SK-MEL-5 (cell line): Measurements from ENCODE around the gene RPL15. TPM values are rescaled to one million over a fixed set of nuclear protein-coding genes. Genes with fewer than 3 reads are reported as not detected.
A peak's percentile ranks its signal among the peaks of the same experiment; 100 is the strongest.
"Not testable (repeated sequence)": the region's sequence is repeated elsewhere in the genome, so short reads cannot be mapped to it uniquely, and the experiment has no call there.

ENCODE experiments used
- DNase-seq: peaks from one replicate; pipeline ENCODE4 v3.0.0-alpha.2; 2016; ENCODE audit warnings: low read depth, low spot score
- in situ Hi-C: cut with HindIII; loops from 2 replicates; pipeline ENCODE4 v1.10.0; 2016; ENCODE audit warnings: low sequenced_read_pairs, high pct_unique_total_duplicates, low pct_unique_long_range_greater_than_20kb
- total RNA-seq: library from RNA; depleted of rRNA; stranded (reverse); fragments of >200 nt; shearing (Covaris generic); gene quantifications from 2 replicates; pipeline ENCODE4 v1.2.3, GENCODE V29; 2014

Gene RPL15
- total RNA-seq, 1 experiment from 2014 or later = 2,511 TPM

DNA sequence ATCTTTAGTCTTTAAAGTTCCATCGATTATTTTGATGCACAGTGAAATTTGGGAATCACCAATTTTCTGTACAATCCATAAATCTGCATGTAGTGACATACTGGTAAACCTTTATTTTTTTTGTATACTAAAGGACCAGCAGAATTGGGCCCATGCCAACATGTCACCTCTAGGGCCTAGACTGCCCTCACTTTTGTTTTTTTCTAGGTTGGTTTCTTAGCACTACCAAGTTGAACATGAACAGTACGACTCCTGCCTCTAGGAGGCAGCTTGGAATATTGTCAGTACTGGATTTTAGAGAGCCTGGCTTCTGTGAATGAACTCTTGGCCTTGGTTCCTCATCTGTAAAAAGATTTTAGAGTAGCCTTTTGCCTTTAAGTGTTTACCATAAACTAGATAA, 32.5 kb upstream of the RPL15 start:
- DNase-seq = peak; percentile 47
- in situ Hi-C loops = no loop called here

DNA sequence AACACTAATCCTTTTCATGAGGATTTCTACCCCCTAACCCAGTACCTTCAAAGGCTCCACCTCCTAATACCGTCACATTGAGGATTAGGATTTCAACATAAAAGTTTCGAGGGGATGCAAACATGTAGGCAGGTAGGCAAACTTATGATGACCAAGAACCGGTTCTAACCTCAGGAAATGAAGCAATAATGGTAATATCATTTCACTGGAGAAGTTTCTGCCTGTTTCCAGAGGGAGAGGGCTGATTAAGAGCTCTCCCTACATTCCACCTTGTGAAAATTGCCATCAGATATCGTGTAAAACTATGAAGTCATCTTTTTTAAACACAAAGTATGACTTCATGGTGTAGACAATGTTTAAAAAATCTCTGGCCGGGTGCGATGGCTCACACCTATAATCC, 31.7 kb upstream of the RPL15 start:
- in situ Hi-C loops = no loop called here
- DNase-seq = no peak

DNA sequence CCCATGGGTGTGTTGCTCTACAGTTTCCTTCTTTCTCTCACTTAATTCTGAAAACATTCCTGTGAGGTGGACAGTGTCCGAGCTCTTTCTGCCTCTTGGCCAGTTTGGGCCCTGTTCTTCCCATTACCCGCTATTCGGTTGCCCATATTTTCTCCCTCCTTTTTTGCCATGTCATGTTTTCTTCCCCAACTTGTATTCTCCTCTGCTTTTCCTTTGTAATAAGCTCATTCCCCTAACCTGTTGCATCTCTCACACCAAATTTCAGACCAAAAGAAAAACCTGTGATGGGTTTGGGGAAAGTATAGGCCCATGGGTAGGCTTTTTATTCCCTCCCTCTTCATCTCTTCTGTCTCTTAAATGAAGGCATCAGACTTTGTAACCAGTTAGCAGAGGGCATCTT, 30.6 kb upstream of the RPL15 start:
- in situ Hi-C loops = no loop called here
- no peak for DNase-seq

DNA sequence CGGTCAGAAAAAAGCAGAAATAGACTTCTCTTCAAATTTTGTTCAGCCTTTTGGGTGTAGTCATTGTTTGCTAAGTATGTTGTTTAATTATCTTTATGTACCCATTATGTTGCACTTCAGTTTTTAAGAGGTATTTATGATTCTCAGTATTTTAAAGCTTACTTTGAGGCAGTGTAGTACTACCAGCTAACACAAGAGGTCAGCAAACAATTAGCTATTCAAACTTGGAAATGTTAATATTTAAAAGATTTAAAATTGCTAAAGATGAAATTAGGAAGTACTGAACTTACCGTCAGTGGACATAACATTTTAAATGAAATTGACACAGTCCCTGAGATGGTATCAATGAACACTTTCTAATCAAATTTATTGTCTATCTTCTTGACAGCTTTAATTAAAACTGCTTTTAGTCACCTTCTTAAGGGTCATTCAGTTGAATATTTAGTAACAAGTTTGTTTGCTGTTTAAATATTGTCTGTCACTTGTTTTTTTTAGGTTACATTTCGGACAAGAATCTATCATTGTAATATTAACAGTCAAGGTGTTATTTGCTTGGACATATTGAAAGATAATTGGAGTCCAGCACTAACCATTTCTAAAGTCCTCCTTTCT, 28.2 kb upstream of the RPL15 start:
- peak; percentile 48 for DNase-seq
- in situ Hi-C loops = no loop called here

DNA sequence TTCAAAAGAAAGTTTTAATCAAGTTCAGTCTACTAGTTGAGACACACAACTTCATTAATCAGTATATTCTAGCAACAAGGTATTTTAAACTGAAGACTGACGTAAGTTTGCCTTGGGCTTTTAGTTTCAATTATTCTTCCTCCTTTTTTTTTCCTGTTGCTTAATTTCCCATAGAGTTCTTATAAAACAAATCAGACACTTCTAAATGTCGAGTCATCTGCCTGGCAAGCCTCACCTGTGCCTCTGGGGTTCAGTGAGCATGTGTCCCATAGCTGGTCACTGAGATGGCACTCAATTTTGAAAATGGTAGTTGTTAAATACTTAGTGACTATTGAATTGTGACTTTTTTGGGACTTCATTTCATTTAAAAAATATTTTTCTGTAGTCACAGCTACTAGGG, 27.5 kb upstream of the RPL15 start:
- in situ Hi-C loops = no loop called here
- no peak for DNase-seq

DNA sequence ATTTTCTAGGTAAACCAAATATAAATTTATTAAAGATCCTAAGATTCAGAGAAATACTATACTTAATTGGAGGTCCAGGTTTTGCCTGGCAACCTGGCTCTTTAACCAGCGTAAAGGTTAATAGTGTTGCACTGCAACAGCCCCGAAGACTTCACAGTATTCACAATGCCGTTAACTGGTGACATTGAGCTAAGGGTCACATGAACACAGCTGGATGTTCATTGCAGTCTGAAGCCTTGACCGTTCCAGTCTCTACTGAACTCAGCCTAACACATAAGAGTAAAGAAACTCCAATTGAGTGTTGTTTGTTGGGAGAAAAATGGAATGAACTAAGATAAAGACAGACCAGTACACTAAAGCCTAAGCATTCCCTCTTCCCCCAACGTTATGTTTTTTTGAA, 27.0 kb upstream of the RPL15 start:
- in situ Hi-C loops = no loop called here

DNA sequence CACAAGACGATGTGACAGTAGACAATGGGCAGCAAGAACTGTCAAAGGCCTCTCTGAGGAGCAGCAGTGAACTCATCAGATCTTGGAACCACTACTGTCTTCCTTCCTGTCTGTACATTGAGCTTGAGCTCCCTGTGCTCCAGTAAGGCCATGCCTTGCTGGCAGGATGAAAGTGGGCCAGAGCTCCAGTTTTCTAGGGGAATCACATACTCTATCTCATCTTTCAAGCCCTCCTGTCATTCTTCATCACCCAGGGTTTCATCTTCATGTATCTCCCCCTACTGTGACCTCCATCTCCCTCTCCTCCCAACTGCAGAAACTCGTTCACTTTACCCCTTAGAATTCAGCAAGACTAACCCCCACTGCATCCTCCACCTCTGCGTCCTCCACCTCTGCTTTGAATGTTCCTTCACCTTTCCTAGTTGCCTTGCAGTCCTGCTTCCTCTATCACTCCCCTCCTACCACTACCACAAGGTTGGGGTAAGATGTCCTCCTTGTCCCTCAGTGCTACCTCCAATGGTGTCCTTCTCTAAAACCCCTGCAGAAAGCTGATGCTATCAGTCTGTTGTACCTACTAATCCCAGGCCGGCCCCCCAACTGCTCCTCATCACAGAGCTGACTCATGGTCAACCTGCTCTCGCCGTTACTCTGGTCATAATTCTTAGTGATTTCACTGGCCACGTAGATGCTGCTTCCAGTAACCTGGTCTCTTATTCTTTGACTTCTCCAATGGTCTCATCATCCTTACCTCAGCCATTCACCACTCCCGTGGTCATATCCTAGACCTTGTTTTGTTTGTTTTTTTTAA, 22.5 kb upstream of the RPL15 start:
- in situ Hi-C loops = no loop called here
- DNase-seq = no peak

More for the DNA sequence above, 27.0 kb upstream of the RPL15 start:
- DNase-seq = no peak

DNA sequence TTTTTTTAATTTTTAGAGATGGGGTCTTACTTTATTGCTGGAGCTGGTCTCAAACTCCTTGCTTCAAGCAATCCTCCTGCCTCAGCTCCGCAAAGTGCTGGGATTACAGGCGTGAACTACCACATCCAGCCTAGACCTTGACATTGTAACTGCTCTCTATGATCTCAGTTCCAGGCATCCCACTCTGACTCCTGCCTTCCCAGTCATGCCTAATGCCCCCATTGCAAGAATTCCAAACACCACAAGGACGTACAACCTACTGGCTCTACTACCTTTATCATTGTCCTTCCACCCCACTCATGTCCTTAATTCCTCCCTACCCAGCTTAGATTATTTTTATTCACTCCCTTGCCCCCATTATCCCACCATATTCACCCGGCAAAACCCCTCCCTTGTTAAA, 21.8 kb upstream of the RPL15 start:
- in situ Hi-C loops = no loop called here
- DNase-seq = no peak

DNA sequence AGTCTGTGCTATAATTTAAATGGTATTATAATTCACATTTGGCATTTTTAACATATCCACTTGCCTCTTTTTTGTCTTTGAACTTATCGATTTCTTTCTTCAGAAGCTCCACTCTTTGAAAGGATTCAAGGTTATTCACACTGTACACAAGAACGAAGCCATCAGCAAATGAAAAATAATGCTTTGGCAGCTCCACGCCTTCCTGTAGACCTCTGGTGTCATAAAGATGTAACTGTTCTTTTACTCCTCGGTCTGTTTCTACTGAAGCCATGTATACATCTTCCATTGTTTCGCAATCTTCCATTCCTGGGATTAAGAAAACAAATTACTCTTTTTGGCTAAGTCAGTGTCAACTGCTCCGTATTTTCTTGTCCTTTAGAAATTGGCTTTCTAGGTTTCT, 16.2 kb upstream of the RPL15 start:
- DNase-seq = peak; percentile 87

DNA sequence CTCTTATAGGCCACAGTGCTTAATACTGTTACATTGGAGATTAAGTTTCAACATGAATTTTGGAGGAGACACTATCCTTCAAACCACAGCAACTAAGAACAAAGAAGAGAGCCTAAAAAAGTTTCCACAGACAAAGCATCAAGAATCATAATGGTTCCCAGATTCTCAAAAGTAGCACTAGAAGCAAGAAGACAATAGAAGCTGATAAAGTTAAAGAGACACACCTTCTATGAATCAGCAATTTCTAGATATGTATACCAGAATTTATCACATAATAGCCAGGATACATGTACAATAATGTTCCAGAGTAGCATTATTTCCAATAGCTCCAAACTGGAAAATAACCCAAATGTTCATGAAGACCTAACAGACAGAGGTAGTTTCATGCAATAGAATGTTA, 12.4 kb upstream of the RPL15 start:
- in situ Hi-C loops = no loop called here
- no peak for DNase-seq

More for the DNA sequence above, 16.2 kb upstream of the RPL15 start:
- in situ Hi-C loops = no loop called here

DNA sequence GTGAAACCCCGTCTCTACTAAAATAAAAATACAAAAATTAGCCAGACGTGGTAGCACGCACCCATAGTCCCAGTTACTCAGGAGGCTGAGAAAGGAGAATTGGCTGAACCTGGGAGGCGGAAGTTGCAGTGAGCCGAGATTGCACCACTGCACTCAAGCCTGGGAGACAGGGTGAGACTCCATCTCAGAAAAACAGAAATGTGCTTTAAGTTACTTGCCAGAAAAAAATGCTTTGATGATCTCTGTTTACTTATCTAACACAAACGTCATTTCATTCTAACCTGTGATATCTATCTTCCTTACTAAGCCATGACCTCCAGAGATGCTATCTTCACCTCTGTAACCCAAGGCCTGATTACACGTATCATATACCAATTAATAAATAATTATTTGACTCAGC, 7.6 kb upstream of the RPL15 start:
- in situ Hi-C loops = no loop called here
- no peak for DNase-seq

DNA sequence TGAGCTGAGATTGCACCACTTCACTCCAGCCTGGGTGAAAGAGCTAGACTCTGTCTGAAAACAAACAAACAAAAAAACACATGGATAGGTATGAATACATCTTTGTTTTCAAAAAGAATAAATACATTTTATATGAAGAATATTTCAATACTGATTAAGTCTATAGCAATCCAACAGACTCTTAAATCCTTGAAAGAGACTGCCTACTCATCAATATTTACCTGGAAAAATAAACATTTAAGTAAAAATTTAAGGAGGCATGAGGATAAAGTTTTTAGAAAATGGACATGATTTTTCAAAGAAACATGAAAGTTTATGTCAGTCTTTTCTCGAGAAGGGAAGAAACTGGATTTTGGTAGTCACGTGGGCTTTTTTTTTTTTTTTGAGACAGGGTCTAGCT, 5.5 kb upstream of the RPL15 start:
- in situ Hi-C loops = no loop called here
- no peak for DNase-seq

DNA sequence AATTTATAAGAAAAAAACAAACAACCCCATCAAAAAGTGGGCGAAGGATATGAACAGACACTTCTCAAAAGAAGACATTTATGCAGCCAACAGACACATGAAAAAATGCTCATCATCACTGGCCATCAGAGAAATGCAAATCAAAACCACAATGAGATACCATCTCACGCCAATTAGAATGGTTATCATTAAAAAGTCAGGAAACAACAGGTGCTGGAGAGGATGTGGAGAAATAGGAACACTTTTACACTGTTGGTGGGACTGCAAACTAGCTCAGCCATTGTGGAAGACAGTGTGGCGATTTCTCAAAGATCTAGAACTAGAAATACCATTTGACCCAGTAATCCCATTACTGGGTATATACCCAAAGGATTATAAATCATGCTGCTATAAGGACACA, 4.6 kb upstream of the RPL15 start:
- DNase-seq, in situ Hi-C loops: not testable (repeated sequence)

DNA sequence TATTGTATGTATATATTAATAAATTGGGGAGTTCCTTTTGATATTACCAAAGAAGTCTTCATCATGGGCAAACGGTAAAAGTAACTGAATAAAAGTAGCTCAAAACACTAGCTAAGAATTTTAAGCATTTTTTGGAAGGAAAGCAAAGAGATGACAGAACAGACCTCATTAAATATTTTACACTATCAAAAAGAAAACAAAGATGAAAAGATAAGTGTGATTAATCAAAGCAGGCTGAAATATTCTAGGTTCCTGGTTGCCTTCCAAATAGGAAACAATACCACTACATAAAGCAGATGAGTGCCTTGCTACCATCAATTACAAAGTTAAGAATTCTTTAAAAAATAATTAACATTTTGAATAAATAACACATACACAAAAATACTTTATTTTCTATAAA, 3.8 kb upstream of the RPL15 start:
- in situ Hi-C loops = no loop called here

DNA sequence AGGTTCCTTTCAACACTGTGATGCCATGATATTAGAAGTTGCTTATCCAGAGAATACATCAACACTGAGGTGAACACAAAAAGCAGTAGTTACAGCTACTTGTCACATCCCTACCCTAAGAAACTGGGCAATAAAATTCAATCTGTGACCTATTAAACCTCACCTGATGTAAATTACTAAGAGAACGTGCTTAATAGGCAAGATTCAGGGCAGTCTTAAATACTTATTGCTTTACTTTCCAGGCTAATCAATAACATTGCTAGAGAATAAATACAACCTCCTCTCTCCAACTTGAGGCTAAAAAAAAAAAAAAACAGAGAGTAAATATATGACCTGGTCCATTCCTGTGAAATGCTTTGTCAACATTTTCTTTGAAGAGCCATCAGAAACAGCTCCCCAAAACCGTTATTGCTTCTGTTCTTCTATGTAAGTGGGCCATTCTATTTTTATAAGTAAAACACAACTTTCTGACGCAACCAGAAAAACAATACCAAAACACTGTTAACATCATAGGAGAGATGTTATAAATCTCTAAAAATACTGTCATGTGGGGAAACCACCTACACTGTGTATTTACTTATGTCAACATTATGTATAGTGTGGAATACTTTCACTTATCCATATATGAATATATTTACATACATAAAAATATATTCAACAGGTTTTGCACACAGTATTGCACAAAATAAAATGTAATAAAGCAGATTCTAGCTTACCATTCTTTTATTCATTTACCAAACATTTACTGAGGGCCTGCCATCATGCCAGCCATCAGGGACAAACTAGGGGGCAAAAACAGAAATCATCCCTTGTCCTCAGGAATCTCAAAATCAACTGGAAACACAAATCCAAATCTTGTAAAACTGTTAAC, 2.8 kb upstream of the RPL15 start:
- in situ Hi-C loops = no loop called here
- no peak for DNase-seq

More for the DNA sequence above, 3.8 kb upstream of the RPL15 start:
- DNase-seq = no peak

DNA sequence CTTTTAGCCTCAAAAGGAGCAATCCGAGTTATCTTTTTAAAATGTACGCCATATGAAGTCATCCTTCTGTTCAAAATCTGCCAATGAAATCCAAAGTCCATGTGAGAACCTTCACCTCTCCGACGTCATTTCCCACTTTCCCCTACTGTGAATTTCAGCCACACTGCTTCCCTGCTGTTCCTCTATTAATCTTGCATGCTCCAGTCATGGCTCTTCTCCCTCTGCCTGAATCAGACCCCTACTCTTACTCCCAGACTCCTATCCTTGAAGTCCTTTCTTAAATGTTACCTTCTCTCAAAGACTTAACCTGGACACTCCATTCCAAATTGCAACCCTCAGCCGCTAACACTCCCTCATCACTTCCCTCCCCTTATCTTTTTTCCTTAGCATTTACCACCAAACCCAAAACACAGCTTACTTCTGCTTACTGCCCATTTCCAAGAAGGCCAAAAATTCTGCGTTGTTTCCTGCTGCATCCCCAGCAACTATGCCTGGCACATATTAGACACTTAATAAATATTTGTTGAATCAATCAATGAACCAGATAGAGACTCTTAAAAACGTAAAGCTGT, 1.3 kb upstream of the RPL15 start:
- in situ Hi-C loops = no loop called here
- peak; percentile 35 for DNase-seq

DNA sequence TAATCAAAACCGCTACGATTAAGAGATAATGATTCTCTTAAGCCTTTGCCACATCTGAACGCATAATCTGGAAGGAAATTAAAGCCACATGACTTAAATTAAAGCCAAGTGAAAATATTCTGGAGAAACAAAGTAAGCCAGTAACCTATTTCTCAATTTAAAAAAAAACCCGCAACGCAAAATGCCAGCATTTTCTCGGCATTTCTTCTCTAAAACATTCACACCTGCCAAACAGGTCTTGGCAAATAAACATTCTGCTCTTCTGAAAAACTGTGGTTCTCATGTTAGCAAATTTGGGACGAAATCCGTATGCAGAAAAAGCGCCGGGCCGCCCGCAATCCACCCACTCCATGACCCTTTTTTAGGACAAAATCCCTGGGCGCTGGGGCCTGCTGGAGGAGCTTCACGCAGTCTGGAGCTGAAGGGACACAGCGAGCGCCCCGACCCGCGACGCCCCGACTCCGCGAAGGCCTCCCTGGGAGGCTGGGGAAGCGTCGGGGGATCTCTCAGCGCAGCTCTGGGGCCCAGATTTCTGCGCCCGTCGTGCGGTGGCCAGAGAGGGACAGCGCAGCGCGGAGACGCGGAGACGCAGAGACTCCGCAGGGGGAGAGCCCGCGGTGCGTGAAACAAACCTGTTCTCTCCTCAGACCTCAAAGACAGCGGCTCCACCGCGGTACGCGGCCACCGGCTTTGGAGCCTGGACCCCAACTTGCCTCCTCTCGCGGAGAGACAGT, 613 bp upstream of the RPL15 start:
- DNase-seq = no peak
- in situ Hi-C loops = no loop called here
